ENCODE data around the gene CYP4F2.

- no peak for TF ChIP-seq POLR2A (IDR thresholded peaks at IDR 0.05; ENCODE audit: low read depth)
- TF ChIP-seq CTCF (IDR thresholded peaks at IDR 0.05) = no peak
- TF ChIP-seq POLR2AphosphoS5 (IDR thresholded peaks at IDR 0.05) = no peak
- TF ChIP-seq EP300 (IDR thresholded peaks at IDR 0.05) = no peak
These were observed 17.2 kb upstream of the CYP4F2 start for GRCh38 chr19:15915109-15915508.

All from esophagus muscularis mucosa (tissue), 4 donors.